ENCODE data around the gene FNBP1L. TPM values are rescaled to one million over a fixed set of nuclear protein-coding genes. Genes with fewer than 3 reads are reported as not detected.

FNBP1L gene
- total and polyA plus RNA-seq, 2 of the 8 experiments (the other 6 are each of a cell fraction or from before 2014, with no cell fraction given), result 48.9 to 95.9 TPM

DNA sequence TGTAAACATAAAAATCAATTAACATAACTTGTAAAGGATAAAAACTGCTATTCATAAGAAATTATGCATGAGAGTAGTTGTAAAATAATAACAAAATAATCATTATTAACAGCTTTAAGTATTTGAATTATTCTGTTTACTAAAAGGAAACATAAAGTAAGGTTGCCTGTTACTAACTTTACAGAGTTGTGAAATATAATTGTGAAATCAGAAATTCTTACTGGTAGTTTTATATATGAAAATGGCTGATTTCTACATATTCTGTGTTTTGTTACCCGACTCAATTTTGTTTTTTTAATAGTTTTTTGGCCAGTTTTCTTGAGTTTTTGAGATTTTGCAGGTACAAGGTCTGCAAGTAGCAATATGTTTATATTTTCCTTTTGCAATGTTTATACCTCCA lies 27.8 kb downstream of the FNBP1L start:
- Histone ChIP-seq H3K36me3 (ENCODE audit: control insufficient read depth in 2 of 4, insufficient read depth in 4 of 4, low read length in 3 of 4) (peaks cover 0 to 4% (median 0%) of the 10 kb centered on the region in 4 experiments; a peak in 2 of 8 replicates), H2BK120ac (replicated peaks; ENCODE audit: low read depth, low read length) (no peak overlapping the region), H3K27ac (ENCODE audit: low read depth, low read length) (no peak overlapping the region), H3K9ac (replicated peaks in 1 of 4; ENCODE audit: extremely low read depth in 1 of 4, low read depth in 3 of 4, low read length in 3 of 4) (no peak overlapping the region), H4K20me1 (replicated peaks in 1 of 2; ENCODE audit: control insufficient read depth in 1 of 2, insufficient read depth in 2 of 2, low read length in 2 of 2) (peaks cover 4 to 7% of the 10 kb centered on the region in 2 experiments), H3K4me1 (replicated peaks in 1 of 4; ENCODE audit: control insufficient read depth in 3 of 4, insufficient read depth in 4 of 4, low read length in 3 of 4) (peaks cover 0 to 3% (median 0%) of the 10 kb centered on the region in 4 experiments; a peak in 2 of 7 replicates), H3K4ac (replicated peaks; ENCODE audit: insufficient read length, low read depth, low read length) (no peak overlapping the region), H4K91ac (replicated peaks; ENCODE audit: insufficient read length, low read length) (no peak overlapping the region), H4K5ac (ENCODE audit: insufficient read length, low read depth, low read length) (no peak overlapping the region), H2BK20ac (ENCODE audit: low read length) (no peak overlapping the region), H3K27me3 (replicated peaks in 1 of 4; ENCODE audit: control insufficient read depth in 3 of 4, extremely low read depth in 1 of 4, insufficient read depth in 3 of 4, low read length in 3 of 4) (no peaks in the 10 kb centered on the region), H2BK15ac (ENCODE audit: low read length) (no peak overlapping the region), H3K18ac (ENCODE audit: extremely low read depth, low read length) (no peak overlapping the region), H3K23ac (ENCODE audit: insufficient read length) (no peak overlapping the region), H3K23me2 (ENCODE audit: low read depth, low read length) (no peaks in the 10 kb centered on the region), H2BK12ac (ENCODE audit: low read depth, low read length) (no peak overlapping the region), H3K79me2 (ENCODE audit: control insufficient read depth in 1 of 2, insufficient read depth in 2 of 2, low read length in 2 of 2) (peaks cover 51 to 99% of the 10 kb centered on the region in 2 experiments), H2BK5ac (ENCODE audit: low read depth, low read length) (no peak overlapping the region), H3K4me2 (ENCODE audit: insufficient read depth in 1 of 2, low read depth in 2 of 2, low read length in 2 of 2) (no peak overlapping the region), H4K8ac (ENCODE audit: extremely low read depth, insufficient read depth, low read length) (no peak overlapping the region), H3K4me3 (ENCODE audit: extremely low read depth in 1 of 4, insufficient read depth in 2 of 4, low read depth in 3 of 4, low read length in 4 of 4) (no peak overlapping the region), H3K79me1 (ENCODE audit: low read depth, low read length) (peaks cover 7% of the 10 kb centered on the region), H3K56ac (replicated peaks; ENCODE audit: insufficient read length, low read depth, low read length) (no peak overlapping the region), H3K9me3 (ENCODE audit: insufficient read depth in 2 of 2, low read depth in 1 of 2, low read length in 1 of 2) (peaks cover 8 to 11% of the 10 kb centered on the region in 2 experiments; a peak in 2 of 4 replicates), H2AFZ (ENCODE audit: low read length) (no peak overlapping the region), H3K14ac (ENCODE audit: insufficient read length) (no peak overlapping the region), H2AK5ac (ENCODE audit: low read depth, low read length) (no peak overlapping the region)
- FAIRE-seq (no peak), DNase-seq (ENCODE audit: low read depth in 1 of 2, low spot score in 2 of 2) (no peak)
- TF ChIP-seq RNF2 (IDR thresholded peaks at IDR 0.05; ENCODE audit: borderline replicate concordance, low read depth, low read length, missing control alignments, poor library complexity, severe bottlenecking) (no peak), SP4 (IDR thresholded peaks at IDR 0.05; ENCODE audit: low read length) (no peak), CEBPB (IDR thresholded peaks at IDR 0.05; ENCODE audit: low read depth, low read length) (no peak), CTBP2 (IDR thresholded peaks at IDR 0.05; ENCODE audit: borderline replicate concordance, insufficient read depth, insufficient read length, low read length) (no peak), SP2 (IDR thresholded peaks at IDR 0.05; ENCODE audit: low read length) (no peak), EGR1 (IDR thresholded peaks at IDR 0.05; ENCODE audit: borderline replicate concordance, low read depth, low read length) (no peak), SP1 (IDR thresholded peaks at IDR 0.05; ENCODE audit: low read depth, low read length) (no peak), CREB1 (IDR thresholded peaks at IDR 0.05) (no peak)
- TF ChIP-seq, protein P1, sequence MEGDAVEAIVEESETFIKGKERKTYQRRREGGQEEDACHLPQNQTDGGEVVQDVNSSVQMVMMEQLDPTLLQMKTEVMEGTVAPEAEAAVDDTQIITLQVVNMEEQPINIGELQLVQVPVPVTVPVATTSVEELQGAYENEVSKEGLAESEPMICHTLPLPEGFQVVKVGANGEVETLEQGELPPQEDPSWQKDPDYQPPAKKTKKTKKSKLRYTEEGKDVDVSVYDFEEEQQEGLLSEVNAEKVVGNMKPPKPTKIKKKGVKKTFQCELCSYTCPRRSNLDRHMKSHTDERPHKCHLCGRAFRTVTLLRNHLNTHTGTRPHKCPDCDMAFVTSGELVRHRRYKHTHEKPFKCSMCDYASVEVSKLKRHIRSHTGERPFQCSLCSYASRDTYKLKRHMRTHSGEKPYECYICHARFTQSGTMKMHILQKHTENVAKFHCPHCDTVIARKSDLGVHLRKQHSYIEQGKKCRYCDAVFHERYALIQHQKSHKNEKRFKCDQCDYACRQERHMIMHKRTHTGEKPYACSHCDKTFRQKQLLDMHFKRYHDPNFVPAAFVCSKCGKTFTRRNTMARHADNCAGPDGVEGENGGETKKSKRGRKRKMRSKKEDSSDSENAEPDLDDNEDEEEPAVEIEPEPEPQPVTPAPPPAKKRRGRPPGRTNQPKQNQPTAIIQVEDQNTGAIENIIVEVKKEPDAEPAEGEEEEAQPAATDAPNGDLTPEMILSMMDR (IDR thresholded peaks at IDR 0.05; ENCODE audit: control extremely low read depth in 1 of 3, insufficient read depth in 1 of 3, low read depth in 1 of 3, low read length in 3 of 3), result no peak
- TF ChIP-seq, protein P2, sequence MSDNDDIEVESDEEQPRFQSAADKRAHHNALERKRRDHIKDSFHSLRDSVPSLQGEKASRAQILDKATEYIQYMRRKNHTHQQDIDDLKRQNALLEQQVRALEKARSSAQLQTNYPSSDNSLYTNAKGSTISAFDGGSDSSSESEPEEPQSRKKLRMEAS (IDR thresholded peaks at IDR 0.05), result no peak
- WGBS, 2 experiments (ENCODE audit: extremely low coverage in 1 of 2, insufficient coverage in 1 of 2, insufficient read length in 1 of 2, insufficient replicate concordance in 2 of 2, low coverage in 1 of 2, low lambda C conversion rate in 2 of 2, missing lambda C conversion rate in 1 of 2), result 88% methylated on average over 1 of the region's 1 CpG; no CpG with 5 or more reads in 1 of the 2 experiments
- POLR2A ChIA-PET (ENCODE audit: partially characterized antibody), result no interaction called here
- CTCF ChIA-PET (ENCODE audit: partially characterized antibody), result interaction anchor here (1.3 kb wide), 1 partner anchor 10 kb away, joined by 3 read pairs; no protein-coding TSS in a partner anchor

Data from H1 (cell line).